ENCODE results near the gene ANKRD65. TPM values are rescaled to one million over a fixed set of nuclear protein-coding genes. Genes with fewer than 3 reads are reported as not detected.
A peak's percentile ranks its signal among the peaks of the same experiment; 100 is the strongest.

The ANKRD65 gene
- total and polyA plus RNA-seq, 2 donors (not counting 3 experiments of a cell fraction or from before 2014, with no cell fraction given), result 0.15 to 0.38 TPM

- Histone ChIP-seq H2AFZ (ENCODE audit: low read depth, low read length) (peak within 1 kb of the TSS; percentile 89), H3K27ac (ENCODE audit: insufficient read depth, low read depth, low read length) (peak within 1 kb of the TSS; percentile 54), H3K27me3 (ENCODE audit: control insufficient read depth in 2 of 2, insufficient read depth in 2 of 2, low read length in 2 of 2) (no peaks in the 10 kb centered on the region), H3K9ac (replicated peaks; ENCODE audit: extremely low read depth, insufficient read depth, low read length) (peak within 1 kb of the TSS; percentile 82), H3K4me2 (ENCODE audit: insufficient read depth, low read length) (peak within 1 kb of the TSS; percentile 90), H3K4me1 (ENCODE audit: control insufficient read depth, extremely low read depth, insufficient read depth, low read length) (peaks cover 22% of the 10 kb centered on the region), H3K36me3 (ENCODE audit: control insufficient read depth in 2 of 2, extremely low read depth in 1 of 2, insufficient read depth in 2 of 2, low read length in 2 of 2) (peaks cover 10 to 28% of the 10 kb centered on the region in 2 experiments), H3K4me3 (replicated peaks in 1 of 3; ENCODE audit: insufficient read depth in 1 of 3, low read depth in 1 of 3, low read length in 3 of 3) (peak within 1 kb of the TSS; percentile 80 to 92 (median 90)), H3K9me3 (replicated peaks; ENCODE audit: control insufficient read depth, insufficient read depth, low read length) (no peaks in the 10 kb centered on the region), H3K9me1 (replicated peaks; ENCODE audit: control insufficient read depth, extremely low read depth, insufficient read depth, low read length) (no peaks in the 10 kb centered on the region), H4K20me1 (replicated peaks; ENCODE audit: control insufficient read depth, extremely low read depth, insufficient read depth, low read length) (no peaks in the 10 kb centered on the region), H3K79me2 (ENCODE audit: control insufficient read depth, insufficient read depth, low read length) (peaks cover 54% of the 10 kb centered on the region)
- POLR2A ChIA-PET, result interaction anchor here (0.8 to 1.5 kb wide), 2 partner anchors 8 to 24 kb away, joined by 4 to 6 read pairs; partner anchors contain the start of genes AURKAIP1 and MRPL20
- dilution Hi-C loops (cut with MboI; ENCODE audit: extremely low pct_ligation_motif_present, low sequenced_read_pairs) (no loop called here), intact Hi-C loops (cut with micrococcal nuclease) (loop anchor here (1.0 kb wide), 4 partner anchors 8 to 72 kb away; partner anchors contain the start of genes ATAD3B, AURKAIP1 and MRPL20)
- CTCF ChIA-PET, result interaction anchor here (0.8 to 3.4 kb wide), 11 partner anchors 14 to 106 kb away, joined by 3 to 31 read pairs (median 4); partner anchors contain the start of gene AURKAIP1
- no TSS peak for BruUV-seq (replicated peaks)
- DNase-seq (ENCODE audit: low read depth, low spot score) (peak; percentile 99), FAIRE-seq (peak; percentile 98)
- TF ChIP-seq CTCF (IDR thresholded peaks at IDR 0.05; ENCODE audit: extremely low read depth in 1 of 2, insufficient read depth in 1 of 2, low read depth in 1 of 2, low read length in 2 of 2) (peak; percentile 63 to 78), EZH2 (IDR thresholded peaks at IDR 0.05; ENCODE audit: borderline replicate concordance, low read depth, low read length, severe bottlenecking) (no peak), FOS (IDR thresholded peaks at IDR 0.05; ENCODE audit: borderline replicate concordance, insufficient read depth, low read length) (no peak), POLR2A (IDR thresholded peaks at IDR 0.05; ENCODE audit: low read depth, low read length) (peak; percentile 58), MAX (IDR thresholded peaks at IDR 0.05; ENCODE audit: insufficient read depth, insufficient read length) (no peak), JUN (IDR thresholded peaks at IDR 0.05; ENCODE audit: borderline replicate concordance, insufficient read depth, insufficient read length, low read depth) (no peak), MYC (IDR thresholded peaks at IDR 0.05; ENCODE audit: low read depth, low read length) (no peak), POLR2AphosphoS5 (IDR thresholded peaks at IDR 0.05; ENCODE audit: insufficient read depth, low read depth, low read length) (peak; percentile 87), GATA2 (IDR thresholded peaks at IDR 0.05; ENCODE audit: insufficient read depth, insufficient read length, low read depth, low read length) (no peak)
Observed at GRCh38 chr1:1399187-1399871, 21.7 kb downstream of the ANKRD65 start, which contains the start of gene CCNL2. Gene CCNL2, minus strand, starts transcription at chr1:1399335. Its CDS starts 29 bp downstream, at chr1:1399306.
